Inferior parietal cortex (tissue), 1 donor: Measurements from ENCODE around the gene HK2.

ENCODE experiments used
- DNase-seq: peaks from one replicate; pipeline ENCODE4 v3.0.0-alpha.2; 2016; ENCODE audit errors: extremely low spot score

HK2 gene

DNA sequence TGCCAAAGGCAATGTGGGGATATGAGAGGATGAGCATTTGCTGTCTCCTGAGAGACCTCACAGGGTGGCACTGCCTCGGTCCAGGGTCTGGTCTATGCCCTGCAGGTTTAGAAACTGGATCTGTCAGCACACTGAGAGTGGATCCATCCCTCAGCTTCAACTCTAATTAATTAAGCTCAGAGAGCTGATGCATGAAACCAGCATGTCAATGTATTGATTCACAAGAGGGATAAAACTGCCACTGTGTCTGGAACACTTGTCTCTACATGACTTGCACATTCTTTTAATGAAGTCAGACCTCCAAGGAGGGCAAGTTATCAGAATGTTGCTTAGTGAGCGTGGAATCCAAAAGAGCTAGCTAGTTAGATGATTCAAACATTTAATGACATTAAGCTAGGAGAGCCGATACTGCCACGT, 102.1 kb downstream of the HK2 start:
- DNase-seq = no peak

- no peak for DNase-seq
Measured at GRCh38 chr2:74937221-74937880, 103.4 kb downstream of the HK2 start.

- no peak for DNase-seq
Measured at GRCh38 chr2:74938264-74938663, 104.3 kb downstream of the HK2 start.

- no peak for DNase-seq
Measured at GRCh38 chr2:74939919-74940812, 106.2 kb downstream of the HK2 start.

DNA sequence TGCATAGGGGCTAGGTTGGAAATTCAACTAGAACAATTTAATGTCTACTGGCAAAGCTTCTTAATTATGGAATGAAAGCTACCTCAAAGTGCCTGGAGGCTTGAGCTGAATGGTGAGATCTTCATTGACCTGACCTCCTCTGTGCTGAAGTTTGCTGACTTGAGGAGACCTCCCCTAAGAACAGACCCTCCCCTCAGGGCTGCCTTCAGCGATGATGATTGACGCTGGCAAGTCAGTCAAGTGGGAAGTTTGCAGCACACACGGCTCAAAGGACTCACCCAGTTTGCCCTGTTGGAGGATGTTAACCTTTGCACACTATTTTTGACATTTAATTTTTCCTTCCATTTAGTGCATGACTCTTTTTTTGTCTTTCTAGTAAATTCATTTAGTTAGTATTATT, 107.4 kb downstream of the HK2 start:
- no peak for DNase-seq

- no peak for DNase-seq
Measured at GRCh38 chr2:74942263-74942662, 108.3 kb downstream of the HK2 start.
